HEK293T (cell line): ENCODE data around the gene DCAF17.

ENCODE experiments used
- CTCF ChIA-PET: fragments of 350-600 bp; formaldehyde crosslinking; extraction: SDS; loops from one replicate; lab custom pipeline; 2021; ENCODE audit warnings: antibody characterized with exemption, inconsistent platforms; lab: Yijun Ruan, JAX
- POLR2A ChIA-PET: fragments of 350-600 bp; formaldehyde crosslinking; extraction: SDS; loops from one replicate; lab custom pipeline; 2020; ENCODE audit warnings: antibody characterized with exemption, inconsistent platforms; lab: Yijun Ruan, JAX
- DNase-seq: peaks from one replicate; pipeline ENCODE4 v3.0.0; 2012; ENCODE audit warnings: mixed read lengths; ENCODE audit errors: extremely low spot score
- ARNT ChIP-seq: fragments of 450-650 bp; IDR thresholded peaks from 2 replicates; pipeline ENCODE4 v1.6.1; 2017; ENCODE audit warnings: mild to moderate bottlenecking
- BHLHE40 ChIP-seq: fragments of 450-650 bp; IDR thresholded peaks from 2 replicates; pipeline ENCODE4 v1.6.1; 2016; ENCODE audit warnings: mild to moderate bottlenecking, moderate library complexity, borderline replicate concordance
- CTBP1 ChIP-seq: fragments of 450-650 bp; IDR thresholded peaks from 2 replicates; pipeline ENCODE4 v1.6.1; 2016; ENCODE audit warnings: borderline replicate concordance
- ELF4 ChIP-seq: fragments of 450-650 bp; IDR thresholded peaks from 2 replicates; pipeline ENCODE4 v1.6.1; 2017; ENCODE audit warnings: antibody characterized with exemption
- FOXA1 ChIP-seq: fragments of 450-650 bp; IDR thresholded peaks from 2 replicates; pipeline ENCODE4 v1.6.1; 2016; ENCODE audit warnings: mild to moderate bottlenecking
- FOXK2 ChIP-seq: fragments of 450-650 bp; IDR thresholded peaks from 2 replicates; pipeline ENCODE4 v1.6.1; 2016; ENCODE audit warnings: mild to moderate bottlenecking
- FOXM1 ChIP-seq: fragments of 450-650 bp; IDR thresholded peaks from 2 replicates; pipeline ENCODE4 v1.6.1; 2017; ENCODE audit warnings: mild to moderate bottlenecking, borderline replicate concordance
- HDGF ChIP-seq: fragments of 450-650 bp; IDR thresholded peaks from 2 replicates; pipeline ENCODE4 v1.6.1; 2017; ENCODE audit warnings: antibody characterized with exemption, borderline replicate concordance
- L3MBTL2 ChIP-seq: fragments of 450-650 bp; conservative IDR thresholded peaks from 2 replicates; pipeline ENCODE4 v1.6.1; 2016; ENCODE audit warnings: mild to moderate bottlenecking
- LEF1 ChIP-seq: fragments of 450-650 bp; IDR thresholded peaks from 2 replicates; pipeline ENCODE4 v1.6.1; 2017; ENCODE audit warnings: mild to moderate bottlenecking, borderline replicate concordance
- NFRKB ChIP-seq: fragments of 450-650 bp; IDR thresholded peaks from 2 replicates; pipeline ENCODE4 v1.6.1; 2016; ENCODE audit warnings: mild to moderate bottlenecking, moderate library complexity
- SP1 ChIP-seq: fragments of 450-650 bp; IDR thresholded peaks from 2 replicates; pipeline ENCODE4 v1.6.1; 2017
- SUZ12 ChIP-seq: fragments of 450-650 bp; IDR thresholded peaks from 2 replicates; pipeline ENCODE4 v1.6.1; 2016; ENCODE audit warnings: mild to moderate bottlenecking
- TARDBP ChIP-seq: fragments of 450-650 bp; IDR thresholded peaks from 2 replicates; pipeline ENCODE4 v1.6.1; 2016
- ZNF384 ChIP-seq: fragments of 450-650 bp; IDR thresholded peaks from 2 replicates; pipeline ENCODE4 v1.6.1; 2016
- TF ChIP-seq, protein P1 (sequence below): fragments of 450-650 bp; IDR thresholded peaks from 2 replicates; pipeline ENCODE4 v1.6.1; 2016

The DCAF17 gene

DNA sequence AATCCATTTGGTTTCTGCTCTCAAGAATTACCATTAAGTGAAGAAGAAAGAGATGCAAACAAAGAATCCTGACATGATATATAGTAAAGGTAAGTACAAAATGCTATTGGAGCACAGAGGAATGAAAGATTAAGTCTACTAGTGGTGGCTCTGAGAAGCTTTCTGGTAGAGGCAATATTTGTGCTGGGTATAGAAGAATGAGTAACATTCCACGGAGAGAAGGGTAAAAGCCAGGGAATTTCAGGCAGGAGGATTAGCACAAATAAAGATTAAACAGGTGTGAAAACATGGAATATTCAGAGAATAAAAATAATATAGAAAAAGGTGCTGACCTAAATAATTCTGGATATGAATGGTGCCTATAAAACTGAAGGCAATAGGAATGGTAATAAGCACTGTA, 32.1 kb upstream of the DCAF17 start:
- ChIA-PET POLR2A (interaction anchor here (0.9 kb wide), 1 partner anchor 32 kb away, joined by 3 read pairs; the partner anchor contains the start of gene METTL8), CTCF (no interaction called here)
- no peak for TF ChIP-seq ELF4
- TF ChIP-seq FOXM1 = no peak
- TF ChIP-seq LEF1 = no peak
- no peak for TF ChIP-seq FOXK2
- no peak for TF ChIP-seq ARNT
- TF ChIP-seq BHLHE40 = no peak
- TF ChIP-seq ZNF384 = no peak
- no peak for TF ChIP-seq NFRKB
- no peak for TF ChIP-seq L3MBTL2
- no peak for TF ChIP-seq TARDBP
- no peak for DNase-seq

DNA sequence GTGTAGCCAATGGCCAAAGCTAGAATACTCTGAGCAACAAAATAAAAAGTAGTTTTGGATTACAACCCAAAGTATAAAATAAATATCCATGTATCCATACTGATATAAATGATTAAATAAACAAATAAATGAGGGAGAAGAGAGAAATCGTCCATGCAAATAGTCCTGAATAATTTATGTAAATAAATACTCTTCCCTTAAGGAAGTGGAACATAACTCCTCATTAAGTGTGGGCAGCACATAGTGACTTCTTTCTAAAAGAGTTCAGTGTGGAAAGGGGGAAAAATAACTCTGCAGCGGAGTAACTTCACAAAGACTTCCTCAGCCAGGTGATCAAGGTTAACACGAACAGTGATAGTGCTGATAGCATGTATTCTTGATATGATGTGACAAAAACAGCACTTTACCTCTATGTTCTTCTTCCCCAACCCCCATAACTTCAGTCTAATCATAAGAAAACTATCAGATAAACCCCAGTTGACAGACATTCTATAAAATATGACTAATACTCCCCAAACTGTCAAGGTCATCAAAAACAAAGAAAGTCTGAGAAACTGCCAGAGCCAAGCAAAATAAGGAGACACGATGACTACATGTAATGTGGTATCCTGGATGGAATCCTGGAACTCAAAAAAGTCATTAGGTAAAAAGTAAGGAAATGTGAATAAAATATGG, 31.0 kb upstream of the DCAF17 start:
- TF ChIP-seq FOXK2 (no peak), ZNF384 (no peak), BHLHE40 (no peak), ARNT (no peak), LEF1 (no peak), ELF4 (no peak), SUZ12 (no peak), CTBP1 (no peak), NFRKB (no peak), L3MBTL2 (no peak), FOXA1 (no peak), TARDBP (no peak), SP1 (no peak), HDGF (no peak), FOXM1 (no peak)
- TF ChIP-seq, protein P1, sequence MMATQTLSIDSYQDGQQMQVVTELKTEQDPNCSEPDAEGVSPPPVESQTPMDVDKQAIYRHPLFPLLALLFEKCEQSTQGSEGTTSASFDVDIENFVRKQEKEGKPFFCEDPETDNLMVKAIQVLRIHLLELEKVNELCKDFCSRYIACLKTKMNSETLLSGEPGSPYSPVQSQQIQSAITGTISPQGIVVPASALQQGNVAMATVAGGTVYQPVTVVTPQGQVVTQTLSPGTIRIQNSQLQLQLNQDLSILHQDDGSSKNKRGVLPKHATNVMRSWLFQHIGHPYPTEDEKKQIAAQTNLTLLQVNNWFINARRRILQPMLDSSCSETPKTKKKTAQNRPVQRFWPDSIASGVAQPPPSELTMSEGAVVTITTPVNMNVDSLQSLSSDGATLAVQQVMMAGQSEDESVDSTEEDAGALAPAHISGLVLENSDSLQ = no peak
- POLR2A ChIA-PET = no interaction called here
- no peak for DNase-seq
- CTCF ChIA-PET = no interaction called here

DNA sequence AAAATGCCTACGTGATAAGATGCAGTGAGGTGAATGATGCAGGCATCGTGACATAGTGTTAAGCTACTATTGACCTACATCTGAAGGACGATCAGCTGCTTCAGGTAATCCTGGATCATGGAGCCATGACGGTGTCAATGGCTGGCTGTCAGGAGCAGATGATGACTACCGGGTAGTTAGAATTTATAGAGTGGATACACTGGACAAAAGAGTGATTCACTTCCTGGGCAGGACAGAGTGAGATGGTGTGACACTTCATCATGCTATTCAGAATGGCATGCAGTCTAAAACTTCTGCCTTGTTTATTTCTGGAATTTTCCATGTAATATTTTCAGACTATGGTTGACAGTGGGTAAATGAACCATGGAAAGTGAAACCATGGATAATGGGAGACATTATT, 29.8 kb upstream of the DCAF17 start:
- POLR2A ChIA-PET = no interaction called here
- no peak for TF ChIP-seq FOXA1
- no peak for TF ChIP-seq LEF1
- TF ChIP-seq SUZ12 = no peak
- TF ChIP-seq ELF4 = no peak
- TF ChIP-seq FOXK2 = no peak
- no peak for TF ChIP-seq FOXM1
- TF ChIP-seq L3MBTL2 = no peak
- TF ChIP-seq NFRKB = no peak
- no peak for TF ChIP-seq HDGF
- DNase-seq = no peak
- CTCF ChIA-PET = no interaction called here

DNA sequence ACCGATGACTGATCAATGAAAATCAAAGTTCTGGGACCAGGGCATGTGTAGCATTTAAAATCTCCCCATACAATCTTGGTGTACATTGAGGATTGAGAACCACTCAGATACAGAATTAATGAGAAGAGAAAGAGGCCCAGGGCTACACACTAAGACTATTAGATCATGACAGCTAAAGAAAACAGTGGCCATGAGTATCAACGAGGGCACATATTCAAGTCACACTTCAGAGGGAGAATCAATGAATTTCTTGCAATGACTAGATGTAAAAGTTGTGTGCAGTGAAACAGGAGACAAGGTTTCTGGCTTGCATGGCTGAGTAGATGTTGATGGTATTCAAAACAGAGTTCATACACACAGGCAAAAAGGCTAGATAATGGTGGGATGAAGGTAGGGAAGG, 29.3 kb upstream of the DCAF17 start:
- TF ChIP-seq L3MBTL2 = no peak
- TF ChIP-seq SP1 = no peak
- TF ChIP-seq TARDBP = no peak
- TF ChIP-seq LEF1 = no peak
- TF ChIP-seq ZNF384 = no peak
- no peak for TF ChIP-seq ELF4
- no peak for TF ChIP-seq FOXM1
- TF ChIP-seq CTBP1 = no peak
- ChIA-PET POLR2A (no interaction called here), CTCF (no interaction called here)
- DNase-seq = no peak

DNA sequence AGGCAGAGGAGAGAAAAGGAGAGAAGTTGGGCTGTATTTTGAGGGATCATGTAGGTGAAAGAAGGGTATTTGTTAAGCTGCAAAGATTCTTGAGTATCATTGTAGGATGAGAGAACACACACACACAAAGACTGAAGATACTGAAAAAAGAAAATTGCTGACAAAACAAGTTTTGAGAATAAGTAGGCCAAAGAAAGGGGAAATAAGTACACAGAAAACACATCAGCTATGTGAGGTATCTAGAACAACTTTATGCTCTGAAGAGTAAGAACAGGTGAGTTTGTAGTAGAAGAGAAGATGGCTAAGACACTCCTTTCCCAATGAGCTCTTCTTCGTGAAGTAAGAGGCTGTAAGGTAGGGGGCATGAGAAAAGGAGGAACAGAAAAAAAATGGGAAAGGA, 28.5 kb upstream of the DCAF17 start:
- POLR2A ChIA-PET = no interaction called here
- CTCF ChIA-PET = no interaction called here
- DNase-seq = no peak
- TF ChIP-seq CTBP1 (no peak), ARNT (no peak)

DNA sequence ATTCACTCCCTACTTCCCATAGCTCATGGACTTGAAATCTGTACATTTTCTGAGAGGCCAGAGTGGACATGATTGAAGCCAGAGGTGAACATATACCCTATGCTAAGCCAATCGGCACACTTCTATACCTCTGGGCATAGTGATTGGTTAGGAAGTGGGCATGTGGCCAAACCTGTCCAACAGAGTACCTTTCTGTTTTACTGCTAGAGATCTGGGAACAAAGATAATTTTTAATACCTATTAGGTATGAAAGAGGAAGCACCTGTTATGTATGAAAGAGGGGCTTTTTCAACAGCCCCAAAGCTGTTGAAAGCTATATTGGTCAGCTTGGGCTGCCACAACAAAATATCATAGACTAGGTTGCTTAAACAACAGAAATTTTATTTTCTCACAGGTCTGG, 28.0 kb upstream of the DCAF17 start:
- TF ChIP-seq, protein P1 = no peak
- TF ChIP-seq FOXK2 (no peak), ELF4 (no peak), TARDBP (no peak), SUZ12 (no peak), ZNF384 (no peak), BHLHE40 (no peak)
- ChIA-PET POLR2A (no interaction called here), CTCF (no interaction called here)
- DNase-seq = no peak

DNA sequence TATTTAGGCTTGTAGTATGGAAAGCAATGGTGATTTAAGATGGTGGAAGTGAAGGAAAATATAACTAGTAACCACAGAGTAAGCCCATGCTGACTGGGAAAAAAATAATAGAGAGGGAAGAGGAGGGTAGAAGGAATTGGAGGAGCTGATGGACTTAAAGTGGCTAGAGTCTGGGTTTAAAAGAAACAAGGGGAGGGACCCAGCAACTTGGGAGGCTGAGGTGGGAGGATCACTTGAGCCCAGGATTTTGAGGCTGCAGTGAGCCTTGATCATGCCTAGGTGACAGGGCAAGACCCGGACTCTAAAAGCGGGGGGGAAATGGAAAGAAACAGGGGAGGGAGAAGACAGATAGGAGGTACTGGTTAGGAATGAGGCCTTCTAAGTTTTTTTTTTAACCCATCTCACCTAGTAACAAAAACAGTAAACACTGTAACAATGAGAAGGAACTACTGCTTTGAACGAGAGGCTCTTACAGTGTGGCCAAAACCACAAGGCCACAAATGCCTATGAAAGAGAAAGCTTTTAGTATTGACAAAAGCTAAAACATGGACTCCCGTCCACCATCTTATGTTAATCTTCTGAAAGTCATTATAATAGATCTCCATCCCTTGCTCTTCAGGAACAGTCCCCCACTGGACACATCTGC, 26.9 kb upstream of the DCAF17 start:
- no peak for DNase-seq
- CTCF ChIA-PET = interaction anchor here (1.0 to 1.3 kb wide), 2 partner anchors 9 to 27 kb away, joined by 3 to 4 read pairs; partner anchors contain the start of genes DCAF17 and METTL8
- TF ChIP-seq L3MBTL2 = no peak
- POLR2A ChIA-PET = no interaction called here
